ENCODE data around the gene ANKRD44.
"Not testable (repeated sequence)": the region's sequence is repeated elsewhere in the genome, so short reads cannot be mapped to it uniquely, and the experiment has no call there.

Gene ANKRD44

GRCh38 chr2:197310271-197310985 is at the start of gene ANKRD44:
TSS of gene ANKRD44 (minus strand) at chr2:197310780. CDS start at chr2:197310604, 176 bp downstream.
- peak; percentile 89 to 92 for DNase-seq

GRCh38 chr2:197359859-197360258 is 49.3 kb upstream of the ANKRD44 start:
- DNase-seq, result no peak

GRCh38 chr2:197358931-197359330 is 48.4 kb upstream of the ANKRD44 start:
- DNase-seq, result no peak

GRCh38 chr2:197357986-197358385 is 47.4 kb upstream of the ANKRD44 start:
- DNase-seq, result no peak

GRCh38 chr2:197356136-197356535 is 45.6 kb upstream of the ANKRD44 start:
- peak in 1 of 2 donors; percentile 18 for DNase-seq

- DNase-seq, result no peak
Measured at GRCh38 chr2:197354169-197354558, 43.6 kb upstream of the ANKRD44 start.

- no peak for DNase-seq
Measured at GRCh38 chr2:197353393-197354168, 43.0 kb upstream of the ANKRD44 start.

- no peak for DNase-seq
Measured at GRCh38 chr2:197349699-197350098, 39.1 kb upstream of the ANKRD44 start.

GRCh38 chr2:197348721-197349360 is 38.3 kb upstream of the ANKRD44 start:
- DNase-seq, result no peak

- no peak for DNase-seq
Measured at GRCh38 chr2:197345846-197346370, 35.3 kb upstream of the ANKRD44 start.

- DNase-seq, result not testable (repeated sequence)
Measured at GRCh38 chr2:197343968-197344367, 33.4 kb upstream of the ANKRD44 start.

- DNase-seq, result no peak
Measured at GRCh38 chr2:197340591-197340990, 30.0 kb upstream of the ANKRD44 start.

GRCh38 chr2:197339496-197340220 is 29.1 kb upstream of the ANKRD44 start:
- no peak for DNase-seq

- DNase-seq, result no peak
Measured at GRCh38 chr2:197339016-197339415, 28.4 kb upstream of the ANKRD44 start.

- no peak for DNase-seq
Measured at GRCh38 chr2:197332641-197333040, 22.1 kb upstream of the ANKRD44 start.

GRCh38 chr2:197328461-197328860 is 17.9 kb upstream of the ANKRD44 start:
- no peak for DNase-seq

GRCh38 chr2:197327472-197328098 is 17.0 kb upstream of the ANKRD44 start:
- DNase-seq, result no peak

GRCh38 chr2:197327073-197327471 is 16.5 kb upstream of the ANKRD44 start:
- no peak for DNase-seq

GRCh38 chr2:197324801-197325200 is 14.2 kb upstream of the ANKRD44 start:
- DNase-seq, result no peak

- no peak for DNase-seq
Measured at GRCh38 chr2:197322724-197323720, 12.4 kb upstream of the ANKRD44 start.

- DNase-seq, result no peak
Measured at GRCh38 chr2:197322143-197322542, 11.6 kb upstream of the ANKRD44 start.
